Lung (tissue), 12 donors: ENCODE results near the gene FLNB. TPM values are rescaled to one million over a fixed set of nuclear protein-coding genes. Genes with fewer than 3 reads are reported as not detected.
A peak's percentile ranks its signal among the peaks of the same experiment; 100 is the strongest.

Experiments used
- ATAC-seq: fragments of 200-7000 bp; cut with Tn5 transposase; one replicate; pipeline ENCODE4 v1.9.1; 2020; ENCODE audit warnings: moderate number of reproducible peaks; ENCODE audit not compliant: insufficient read depth, low FRiP score
- DNase-seq, 3 donors: peaks; one replicate each; pipeline ENCODE4 v3.0.0-alpha.2; 2013 to 2017
- H3K27ac ChIP-seq, 2 donors: one replicate each; pipeline ENCODE4 v1.5.1; 2013; ENCODE audit warnings: mild to moderate bottlenecking in 2 of 2, moderate library complexity in 2 of 2, control low read depth in 1 of 2, inconsistent platforms in 1 of 2, low read depth in 1 of 2, low read length in 1 of 2
- H3K27me3 ChIP-seq, 3 donors: one replicate each; pipeline ENCODE4 v1.5.1; 2013; ENCODE audit warnings: low read length in 2 of 3; ENCODE audit not compliant: control insufficient read depth in 3 of 3, insufficient read depth in 3 of 3
- H3K36me3 ChIP-seq, 4 donors: one replicate each; pipeline ENCODE4 v1.5.1; 2013; ENCODE audit warnings: low read length in 4 of 4, mild to moderate bottlenecking in 1 of 4, moderate library complexity in 1 of 4; ENCODE audit not compliant: control insufficient read depth in 4 of 4, insufficient read depth in 4 of 4
- H3K4me1 ChIP-seq, 5 donors: one replicate each; pipeline ENCODE4 v1.5.1; 2013; ENCODE audit warnings: low read length in 5 of 5, mild to moderate bottlenecking in 2 of 5, moderate library complexity in 1 of 5; ENCODE audit not compliant: control insufficient read depth in 5 of 5, insufficient read depth in 5 of 5
- H3K4me3 ChIP-seq: one replicate; pipeline ENCODE4 v1.5.1; 2013; ENCODE audit warnings: mild to moderate bottlenecking, control low read depth, moderate library complexity
- H3K9ac ChIP-seq, 2 donors: one replicate each; pipeline ENCODE4 v1.5.1; 2013; ENCODE audit warnings: low read length in 2 of 2, control low read depth in 1 of 2; ENCODE audit not compliant: insufficient read depth in 1 of 2
- H3K9me3 ChIP-seq, 4 donors: one replicate each; pipeline ENCODE4 v1.5.1; 2013; ENCODE audit warnings: low read length in 3 of 4, mild to moderate bottlenecking in 1 of 4, moderate library complexity in 1 of 4; ENCODE audit not compliant: control insufficient read depth in 4 of 4, insufficient read depth in 3 of 4
- WGBS, 2 donors: extraction: QIAGEN DNeasy Blood & Tissue Kit; methylation state at CpG; one replicate each; pipeline ENCODE4 v1.1.7; 2013; 5-methylcytosine and 5-hydroxymethylcytosine counted together
- polyA plus RNA-seq, 2 donors: library from polyadenylated mRNA; stranded (reverse); fragments of 200-250 nt; gene quantifications; one replicate each; pipeline ENCODE4 v1.2.1, GENCODE V29; 2013
- total RNA-seq, 2 donors: library from RNA; depleted of rRNA in 1 of 2; stranded (reverse); fragments of >200 nt in 1 of 2; gene quantifications; one replicate each; pipeline ENCODE4 v1.2.1, GENCODE V29; 2014 to 2021
- TF ChIP-seq, protein P1 (sequence below): IDR thresholded peaks from 2 replicates; pipeline ENCODE4 v1.5.1; 2012; ENCODE audit warnings: mild to moderate bottlenecking; ENCODE audit errors: control extremely low read depth, extremely low read depth
- donor health status: control.
- donor health status: control.
- donor health status: Bipolar disorder and iron deficiency.
- donor health status: healthy.
- donor health status: DM: yes; HTN: yes; CAD: no.

Gene FLNB
- total and polyA plus RNA-seq, 4 donors, result 32.4 to 122 (median 93.7) TPM

GRCh38 chr3:58164906-58165821 is 156.9 kb downstream of the FLNB start:
- H3K9ac ChIP-seq, result no peak overlapping the region
- peaks cover 4 to 55% (median 34%) of the 10 kb centered on the region in 5 donors for H3K4me1 ChIP-seq
- H3K36me3 ChIP-seq, result peaks cover 0 to 28% (median 3%) of the 10 kb centered on the region in 4 donors
- whole genome bisulfite sequencing, 2 donors, result 76 to 90% methylated on average over 16 of the region's 16 CpGs
- no peak overlapping the region for H3K4me3 ChIP-seq
- peak overlapping the region; percentile 4 to 82 for H3K27ac ChIP-seq
- TF ChIP-seq, protein P1, sequence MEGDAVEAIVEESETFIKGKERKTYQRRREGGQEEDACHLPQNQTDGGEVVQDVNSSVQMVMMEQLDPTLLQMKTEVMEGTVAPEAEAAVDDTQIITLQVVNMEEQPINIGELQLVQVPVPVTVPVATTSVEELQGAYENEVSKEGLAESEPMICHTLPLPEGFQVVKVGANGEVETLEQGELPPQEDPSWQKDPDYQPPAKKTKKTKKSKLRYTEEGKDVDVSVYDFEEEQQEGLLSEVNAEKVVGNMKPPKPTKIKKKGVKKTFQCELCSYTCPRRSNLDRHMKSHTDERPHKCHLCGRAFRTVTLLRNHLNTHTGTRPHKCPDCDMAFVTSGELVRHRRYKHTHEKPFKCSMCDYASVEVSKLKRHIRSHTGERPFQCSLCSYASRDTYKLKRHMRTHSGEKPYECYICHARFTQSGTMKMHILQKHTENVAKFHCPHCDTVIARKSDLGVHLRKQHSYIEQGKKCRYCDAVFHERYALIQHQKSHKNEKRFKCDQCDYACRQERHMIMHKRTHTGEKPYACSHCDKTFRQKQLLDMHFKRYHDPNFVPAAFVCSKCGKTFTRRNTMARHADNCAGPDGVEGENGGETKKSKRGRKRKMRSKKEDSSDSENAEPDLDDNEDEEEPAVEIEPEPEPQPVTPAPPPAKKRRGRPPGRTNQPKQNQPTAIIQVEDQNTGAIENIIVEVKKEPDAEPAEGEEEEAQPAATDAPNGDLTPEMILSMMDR, result no peak
- H3K9me3 ChIP-seq, result peaks cover 0 to 6% (median 0%) of the 10 kb centered on the region in 4 donors
- DNase-seq, result peak; percentile 29 to 40 (median 37)
- ATAC-seq, result no peak
- H3K27me3 ChIP-seq, result no peaks in the 10 kb centered on the region

- Histone ChIP-seq H3K36me3 (peaks cover 0 to 28% (median 6%) of the 10 kb centered on the region in 4 donors), H3K9ac (no peak overlapping the region), H3K4me1 (peaks cover 1 to 47% (median 32%) of the 10 kb centered on the region in 5 donors), H3K4me3 (no peak overlapping the region), H3K27ac (peak overlapping the region in 1 of 2 donors; percentile 47), H3K27me3 (peaks cover 0 to 2% (median 0%) of the 10 kb centered on the region in 3 donors), H3K9me3 (no peaks in the 10 kb centered on the region)
- WGBS, 2 donors, result 88 to 90% methylated on average over 16 of the region's 16 CpGs
- TF ChIP-seq, protein P1, result peak; percentile 65
- DNase-seq (peak; percentile 84 to 90 (median 86)), ATAC-seq (peak; percentile 70)
These were observed 159.5 kb downstream of the FLNB start for GRCh38 chr3:58167431-58168351.

- no peaks in the 10 kb centered on the region for H3K9me3 ChIP-seq
- H3K36me3 ChIP-seq, result peaks cover 0 to 20% (median 6%) of the 10 kb centered on the region in 4 donors
- no peak for DNase-seq
- no peak overlapping the region for H3K27ac ChIP-seq
- WGBS, 2 donors, result 87 to 94% methylated on average over 7 of the region's 7 CpGs
- TF ChIP-seq, protein P1, result no peak
- peaks cover 0 to 40% (median 29%) of the 10 kb centered on the region in 5 donors for H3K4me1 ChIP-seq
- ATAC-seq, result no peak
- H3K9ac ChIP-seq, result no peak overlapping the region
- peaks cover 0 to 2% (median 0%) of the 10 kb centered on the region in 3 donors for H3K27me3 ChIP-seq
- no peak overlapping the region for H3K4me3 ChIP-seq
These were observed 160.3 kb downstream of the FLNB start for GRCh38 chr3:58168498-58168897.
